Natural killer cell (primary cell): ENCODE data around the gene ADSS1. TPM values are rescaled to one million over a fixed set of nuclear protein-coding genes. Genes with fewer than 3 reads are reported as not detected.

Experiments used
- ATAC-seq, 3 donors: fragments of 150-1000 bp in 2 of 3; fragments of 200-7000 bp in 1 of 3; cut with Tn5 transposase; 1 replicate in 1 of 3; 2 replicates in 2 of 3; pipeline ENCODE4 v1.10.0; 2021; ENCODE audit warnings: mild to moderate bottlenecking in 2 of 3, moderate library complexity in 2 of 3
- DNase-seq, 2 donors: peaks; one replicate each; pipeline versions ENCODE4 v3.0.0 to v3.0.0-alpha.2; 2013 to 2021; ENCODE audit warnings: mixed read lengths in 1 of 2
- H3K27ac ChIP-seq: one replicate; pipeline ENCODE4 v1.5.1; 2013; ENCODE audit warnings: mild to moderate bottlenecking, low read length
- H3K27me3 ChIP-seq: one replicate; pipeline ENCODE4 v1.6.1; 2013; ENCODE audit warnings: low read length; ENCODE audit not compliant: control insufficient read depth, insufficient read depth
- H3K36me3 ChIP-seq: one replicate; pipeline ENCODE4 v1.6.1; 2013; ENCODE audit warnings: low read length; ENCODE audit not compliant: control insufficient read depth, insufficient read depth
- H3K4me1 ChIP-seq: one replicate; pipeline ENCODE4 v1.6.1; 2013; ENCODE audit warnings: low read length; ENCODE audit not compliant: control insufficient read depth, insufficient read depth
- H3K4me3 ChIP-seq: one replicate; pipeline ENCODE4 v1.5.1; 2013; ENCODE audit warnings: low read length
- H3K9me3 ChIP-seq: one replicate; pipeline ENCODE4 v1.6.1; 2013; ENCODE audit warnings: low read length; ENCODE audit not compliant: control insufficient read depth, insufficient read depth
- H3K27ac Mint-ChIP-seq, 2 donors: one replicate each; pipeline ENCODE4 v1.8.0; 2022; ENCODE audit warnings: mild to moderate bottlenecking in 2 of 2, mixed read lengths in 2 of 2, moderate library complexity in 1 of 2
- H3K27me3 Mint-ChIP-seq, 2 donors: one replicate each; pipeline ENCODE4 v1.8.0; 2022; ENCODE audit warnings: low read depth in 2 of 2, mixed read lengths in 2 of 2
- H3K36me3 Mint-ChIP-seq: one replicate; pipeline ENCODE4 v1.8.0; 2022; ENCODE audit warnings: mixed read lengths
- H3K4me1 Mint-ChIP-seq, 2 donors: one replicate each; pipeline ENCODE4 v1.8.0; 2022; ENCODE audit warnings: mixed read lengths in 2 of 2
- H3K4me3 Mint-ChIP-seq: one replicate; pipeline ENCODE4 v1.8.0; 2022; ENCODE audit warnings: mild to moderate bottlenecking, moderate library complexity, mixed read lengths
- H3K9me3 Mint-ChIP-seq, 2 donors: one replicate each; pipeline ENCODE4 v1.8.0; 2022; ENCODE audit warnings: mixed read lengths in 2 of 2
- WGBS: methylation state at CpG from one replicate; pipeline ENCODE4 v1.1.7; 2013; ENCODE audit warnings: missing lambda C conversion rate; ENCODE audit not compliant: insufficient coverage; 5-methylcytosine and 5-hydroxymethylcytosine counted together
- intact Hi-C: fragments of 100-400 bp; cut with micrococcal nuclease; formaldehyde crosslinking; loops from one replicate; pipeline ENCODE4 v1.14.2; 2022
- total RNA-seq, 4 donors: library from RNA; stranded (reverse); fragments of 120-200 nt in 1 of 4; gene quantifications; one replicate each; pipeline versions ENCODE4 v1.2.3 to v1.2.4, GENCODE V29; 2013 to 2022
- TF ChIP-seq, protein P1 (sequence below): fragments of 200-600 bp; IDR thresholded peaks from one replicate; pipeline ENCODE4 v1.8.0; 2022; ENCODE audit warnings: antibody characterized with exemption

Gene ADSS1
- total RNA-seq, 3 donors from 2014 or later (not counting 1 experiment from before 2014, with no cell fraction given): 2.1 to 2.7 (median 2.5) TPM

DNA sequence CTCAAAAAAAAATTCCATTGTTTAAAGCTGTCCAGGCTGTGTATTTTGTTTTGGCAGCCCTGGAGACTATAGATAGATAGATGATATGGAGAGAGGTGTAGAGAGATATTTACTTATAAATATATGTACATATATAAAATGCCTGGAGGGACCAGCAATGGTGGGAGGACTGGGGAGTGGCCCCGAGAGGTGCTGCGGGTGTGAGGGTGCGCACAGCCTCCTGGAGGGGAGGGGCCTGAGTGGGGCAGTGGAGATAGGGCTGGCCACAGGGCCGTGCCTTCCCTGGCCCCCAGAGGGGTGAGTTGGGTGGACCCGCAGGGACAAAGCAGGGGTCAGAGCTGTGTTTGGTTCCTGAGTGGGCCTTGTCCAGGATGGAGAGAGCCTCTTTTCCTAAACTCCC lies 6.5 kb downstream of the ADSS1 start:
- no peak overlapping the region for H3K4me3 ChIP-seq
- Mint-ChIP-seq H3K27ac (no peak overlapping the region), H3K27me3 (peaks cover 0 to 5% of the 10 kb centered on the region in 2 donors), H3K9me3 (no peaks in the 10 kb centered on the region), H3K36me3 (no peaks in the 10 kb centered on the region), H3K4me3 (no peak overlapping the region), H3K4me1 (peaks cover 0 to 14% of the 10 kb centered on the region in 2 donors)
- no peaks in the 10 kb centered on the region for H3K36me3 ChIP-seq
- no peaks in the 10 kb centered on the region for H3K27me3 ChIP-seq
- DNase-seq (no peak), ATAC-seq (no peak)
- H3K9me3 ChIP-seq: no peaks in the 10 kb centered on the region
- H3K4me1 ChIP-seq: no peaks in the 10 kb centered on the region
- TF ChIP-seq, protein P1, sequence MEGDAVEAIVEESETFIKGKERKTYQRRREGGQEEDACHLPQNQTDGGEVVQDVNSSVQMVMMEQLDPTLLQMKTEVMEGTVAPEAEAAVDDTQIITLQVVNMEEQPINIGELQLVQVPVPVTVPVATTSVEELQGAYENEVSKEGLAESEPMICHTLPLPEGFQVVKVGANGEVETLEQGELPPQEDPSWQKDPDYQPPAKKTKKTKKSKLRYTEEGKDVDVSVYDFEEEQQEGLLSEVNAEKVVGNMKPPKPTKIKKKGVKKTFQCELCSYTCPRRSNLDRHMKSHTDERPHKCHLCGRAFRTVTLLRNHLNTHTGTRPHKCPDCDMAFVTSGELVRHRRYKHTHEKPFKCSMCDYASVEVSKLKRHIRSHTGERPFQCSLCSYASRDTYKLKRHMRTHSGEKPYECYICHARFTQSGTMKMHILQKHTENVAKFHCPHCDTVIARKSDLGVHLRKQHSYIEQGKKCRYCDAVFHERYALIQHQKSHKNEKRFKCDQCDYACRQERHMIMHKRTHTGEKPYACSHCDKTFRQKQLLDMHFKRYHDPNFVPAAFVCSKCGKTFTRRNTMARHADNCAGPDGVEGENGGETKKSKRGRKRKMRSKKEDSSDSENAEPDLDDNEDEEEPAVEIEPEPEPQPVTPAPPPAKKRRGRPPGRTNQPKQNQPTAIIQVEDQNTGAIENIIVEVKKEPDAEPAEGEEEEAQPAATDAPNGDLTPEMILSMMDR: no peak
- WGBS: 92% methylated on average over 5 of the region's 5 CpGs
- intact Hi-C loops: no loop called here
- no peak overlapping the region for H3K27ac ChIP-seq

DNA sequence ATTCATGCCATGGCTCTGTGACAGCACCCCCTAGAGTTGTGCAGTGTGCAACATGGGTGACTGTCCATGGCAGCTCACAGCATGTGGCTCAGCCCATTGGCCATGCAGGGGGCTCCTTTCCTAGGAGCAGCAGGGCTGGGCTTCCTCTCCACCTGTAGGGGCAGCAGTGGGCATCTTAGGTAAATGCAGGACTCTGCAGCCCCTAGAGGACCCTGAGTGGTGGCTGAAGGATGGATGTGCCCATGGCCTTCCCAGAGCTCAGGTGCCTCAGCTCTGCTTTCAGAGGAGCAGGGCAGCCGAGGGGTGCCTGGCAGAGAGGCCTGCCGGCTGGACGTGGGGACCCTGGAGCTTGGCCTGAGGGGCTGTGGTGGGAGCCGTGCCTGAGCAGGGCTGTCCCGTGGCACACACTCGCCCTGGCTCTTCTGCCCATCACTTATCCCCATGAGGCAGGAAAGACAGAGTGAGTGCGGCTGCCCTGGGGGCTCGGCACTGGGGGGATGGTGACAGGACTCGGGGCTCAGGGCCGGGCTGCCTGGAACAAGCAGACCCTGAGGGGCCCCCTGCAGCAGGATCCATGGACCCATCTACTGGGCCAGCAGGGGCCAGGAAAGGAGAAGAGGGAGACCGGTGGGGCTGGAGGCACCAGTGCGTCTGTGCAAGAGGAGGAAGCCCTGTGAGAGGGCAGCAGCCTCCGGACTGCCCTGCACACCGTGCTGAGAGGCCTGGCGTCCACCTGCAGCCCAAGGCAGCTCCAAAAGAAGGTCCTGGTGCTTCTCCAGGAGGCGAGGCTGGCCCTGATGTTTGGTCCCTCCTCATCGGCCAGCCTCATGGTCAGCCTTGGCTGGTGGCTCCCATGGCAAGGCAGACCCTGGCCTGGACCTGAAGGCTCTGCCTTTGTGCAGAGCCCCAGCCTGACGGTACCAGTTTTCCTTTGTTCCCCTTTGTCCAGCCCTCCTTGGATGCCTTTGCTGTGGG lies 7.6 kb downstream of the ADSS1 start:
- H3K9me3 ChIP-seq: no peaks in the 10 kb centered on the region
- H3K4me1 ChIP-seq: no peaks in the 10 kb centered on the region
- peaks cover 0 to 5% of the 10 kb centered on the region in 2 donors for H3K27me3 Mint-ChIP-seq
- no peak overlapping the region for H3K27ac ChIP-seq
- DNase-seq: no peak
- no peaks in the 10 kb centered on the region for H3K36me3 Mint-ChIP-seq
- 90% methylated on average over 18 of the region's 18 CpGs for WGBS
- no peaks in the 10 kb centered on the region for H3K27me3 ChIP-seq
- H3K36me3 ChIP-seq: no peaks in the 10 kb centered on the region
- peaks cover 0 to 17% of the 10 kb centered on the region in 2 donors for H3K4me1 Mint-ChIP-seq
- TF ChIP-seq, protein P1: no peak
- no peak overlapping the region for H3K4me3 ChIP-seq
- H3K4me3 Mint-ChIP-seq: no peak overlapping the region
- no peaks in the 10 kb centered on the region for H3K9me3 Mint-ChIP-seq
- H3K27ac Mint-ChIP-seq: no peak overlapping the region
- intact Hi-C loops: no loop called here
- ATAC-seq: no peak

DNA sequence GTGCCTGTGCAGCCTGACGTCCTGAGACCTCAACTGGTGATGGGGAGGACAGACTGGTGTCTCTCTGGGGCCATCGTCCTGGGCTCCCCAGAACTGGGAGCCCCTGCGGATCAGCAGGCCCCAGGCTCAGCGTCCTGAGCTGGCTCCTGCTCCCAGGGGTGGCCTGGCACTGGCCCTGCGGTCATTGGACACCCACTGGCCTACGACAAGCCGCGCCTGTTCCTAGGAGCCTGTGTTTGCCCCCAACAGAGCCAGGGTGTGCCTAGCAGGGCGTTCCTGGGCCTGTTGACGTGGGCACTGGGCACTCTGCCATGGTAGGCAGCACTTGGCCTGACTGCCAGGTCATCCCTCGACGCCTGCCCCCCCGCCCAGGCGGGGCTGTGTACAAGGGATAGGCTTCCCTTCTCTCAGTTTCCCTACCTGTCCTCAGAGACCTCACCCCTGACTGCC lies 8.4 kb downstream of the ADSS1 start:
- Mint-ChIP-seq H3K9me3 (no peaks in the 10 kb centered on the region), H3K4me3 (no peak overlapping the region), H3K36me3 (no peaks in the 10 kb centered on the region), H3K4me1 (peaks cover 0 to 13% of the 10 kb centered on the region in 2 donors), H3K27me3 (peaks cover 0 to 3% of the 10 kb centered on the region in 2 donors), H3K27ac (no peak overlapping the region)
- 79% methylated on average over 14 of the region's 14 CpGs for WGBS
- Histone ChIP-seq H3K27ac (no peak overlapping the region), H3K9me3 (no peaks in the 10 kb centered on the region), H3K4me1 (no peaks in the 10 kb centered on the region), H3K27me3 (no peaks in the 10 kb centered on the region), H3K4me3 (no peak overlapping the region), H3K36me3 (no peaks in the 10 kb centered on the region)
- ATAC-seq: no peak
- DNase-seq: no peak
- TF ChIP-seq, protein P1: no peak
- intact Hi-C loops: no loop called here
